H9 (cell line): ENCODE results near the gene METTL23. TPM values are rescaled to one million over a fixed set of nuclear protein-coding genes. Genes with fewer than 3 reads are reported as not detected.

Experiments
- DNase-seq: peaks from one replicate; pipeline ENCODE4 v3.0.0-alpha.2; 2017
- H2AFZ ChIP-seq: one replicate; pipeline ENCODE4 v1.6.1; 2013; ENCODE audit warnings: mild to moderate bottlenecking, low read length, control low read depth, moderate library complexity
- H2AK5ac ChIP-seq: 2 replicates; pipeline ENCODE4 v1.6.1; 2013; ENCODE audit warnings: low read length, control low read depth, mixed read lengths; ENCODE audit not compliant: insufficient read length
- H2BK120ac ChIP-seq: one replicate; pipeline ENCODE4 v1.6.1; 2013; ENCODE audit warnings: low read depth, mild to moderate bottlenecking, low read length, control low read depth, inconsistent platforms; ENCODE audit not compliant: poor library complexity, severe bottlenecking
- H2BK12ac ChIP-seq: 2 replicates; pipeline ENCODE4 v1.6.1; 2013; ENCODE audit warnings: low read length, control low read depth, mixed read lengths, low read depth; ENCODE audit not compliant: insufficient read length
- H2BK15ac ChIP-seq: 2 replicates; pipeline ENCODE4 v1.6.1; 2013; ENCODE audit warnings: low read depth, low read length, control low read depth
- H2BK20ac ChIP-seq: one replicate; pipeline ENCODE4 v1.6.1; 2013; ENCODE audit warnings: low read depth, mild to moderate bottlenecking, low read length, control low read depth, inconsistent platforms; ENCODE audit not compliant: poor library complexity, severe bottlenecking
- H2BK5ac ChIP-seq: 2 replicates; pipeline ENCODE4 v1.6.1; 2013; ENCODE audit warnings: low read length, control low read depth, mixed read lengths; ENCODE audit not compliant: insufficient read length
- H3K14ac ChIP-seq: 2 replicates; pipeline ENCODE4 v1.6.1; 2013; ENCODE audit warnings: low read length, control low read depth; ENCODE audit not compliant: insufficient read depth
- H3K18ac ChIP-seq: 2 replicates; pipeline ENCODE4 v1.6.1; 2013; ENCODE audit warnings: low read depth, mild to moderate bottlenecking, mixed read lengths, low read length, control low read depth; ENCODE audit not compliant: insufficient read length
- H3K23ac ChIP-seq: 2 replicates; pipeline ENCODE4 v1.6.1; 2013; ENCODE audit warnings: low read length, control low read depth, mixed read lengths, low read depth; ENCODE audit not compliant: insufficient read length
- H3K23me2 ChIP-seq: 2 replicates; pipeline ENCODE4 v1.6.1; 2013; ENCODE audit warnings: low read depth, mild to moderate bottlenecking, mixed read lengths, low read length, control low read depth; ENCODE audit not compliant: insufficient read length, poor library complexity, severe bottlenecking
- H3K27ac ChIP-seq: 2 replicates; pipeline ENCODE4 v1.5.1; 2013; ENCODE audit warnings: low read length, control low read depth, mixed read lengths, low read depth; ENCODE audit not compliant: insufficient read length
- H3K27me3 ChIP-seq: 2 replicates; pipeline ENCODE4 v1.6.1; 2013; ENCODE audit warnings: low read length, control low read depth, inconsistent platforms; ENCODE audit not compliant: insufficient read depth
- H3K4ac ChIP-seq: 2 replicates; pipeline ENCODE4 v1.6.1; 2013; ENCODE audit warnings: low read depth, mild to moderate bottlenecking, control low read depth, inconsistent platforms, low read length, moderate library complexity
- H3K4me1 ChIP-seq: 2 replicates; pipeline ENCODE4 v1.6.1; 2013; ENCODE audit warnings: low read length, control low read depth, inconsistent platforms; ENCODE audit not compliant: insufficient read depth
- H3K4me2 ChIP-seq: 2 replicates; pipeline ENCODE4 v1.6.1; 2013; ENCODE audit warnings: low read length, control low read depth, mixed read lengths; ENCODE audit not compliant: insufficient read length, insufficient read depth
- H3K56ac ChIP-seq: 2 replicates; pipeline ENCODE4 v1.6.1; 2013; ENCODE audit warnings: low read depth, mild to moderate bottlenecking, mixed read lengths, low read length, control low read depth; ENCODE audit not compliant: insufficient read length
- H3K79me1 ChIP-seq: 2 replicates; pipeline ENCODE4 v1.6.1; 2013; ENCODE audit warnings: low read depth, mild to moderate bottlenecking, moderate library complexity, low read length, control low read depth, inconsistent platforms; ENCODE audit not compliant: insufficient read depth, poor library complexity, severe bottlenecking
- H3K79me2 ChIP-seq: 2 replicates; pipeline ENCODE4 v1.6.1; 2013; ENCODE audit warnings: low read length, control low read depth, inconsistent platforms; ENCODE audit not compliant: insufficient read depth
- H3K9ac ChIP-seq: 2 replicates; pipeline ENCODE4 v1.6.1; 2013; ENCODE audit warnings: low read length, control low read depth, mixed read lengths; ENCODE audit not compliant: insufficient read length; ENCODE audit errors: extremely low read depth
- H3K9me3 ChIP-seq: one replicate; pipeline ENCODE4 v1.6.1; 2013; ENCODE audit warnings: low read depth, low read length, inconsistent platforms; ENCODE audit not compliant: control insufficient read depth
- H3T11ph ChIP-seq: one replicate; pipeline ENCODE4 v1.6.1; 2013; ENCODE audit warnings: mild to moderate bottlenecking, low read length, control low read depth, inconsistent platforms
- H4K20me1 ChIP-seq: one replicate; pipeline ENCODE4 v1.6.1; 2013; ENCODE audit not compliant: control insufficient read depth, insufficient read length, insufficient read depth
- H4K5ac ChIP-seq: 2 replicates; pipeline ENCODE4 v1.6.1; 2013; ENCODE audit warnings: low read depth, mild to moderate bottlenecking, mixed read lengths, low read length, control low read depth; ENCODE audit not compliant: insufficient read length
- H4K8ac ChIP-seq: replicated peaks from 2 replicates; pipeline ENCODE4 v1.6.1; 2013; ENCODE audit warnings: low read length, control low read depth, mixed read lengths, low read depth; ENCODE audit not compliant: insufficient read length
- H4K91ac ChIP-seq: 2 replicates; pipeline ENCODE4 v1.6.1; 2013; ENCODE audit warnings: low read depth, mild to moderate bottlenecking, moderate library complexity, mixed read lengths, low read length, control low read depth; ENCODE audit not compliant: insufficient read length
- H3K27ac Mint-ChIP-seq, 3 experiments: 2 replicates in 2 of 3; 3 replicates in 1 of 3; pipeline ENCODE4 v1.8.0; 2020 to 2021; ENCODE audit warnings: mixed read lengths in 3 of 3, mild to moderate bottlenecking in 1 of 3, moderate library complexity in 1 of 3
- H3K27me3 Mint-ChIP-seq: 2 replicates; pipeline ENCODE4 v1.8.0; 2021; ENCODE audit warnings: low read depth, mild to moderate bottlenecking, moderate library complexity, mixed read lengths
- H3K36me3 Mint-ChIP-seq, 3 experiments: 2 replicates in 2 of 3; 3 replicates in 1 of 3; pipeline ENCODE4 v1.8.0; 2020 to 2021; ENCODE audit warnings: low read depth in 3 of 3, mixed read lengths in 3 of 3; ENCODE audit not compliant: insufficient read depth in 1 of 3
- H3K4me1 Mint-ChIP-seq, 2 experiments: 2 replicates each; pipeline ENCODE4 v1.8.0; 2020; ENCODE audit warnings: mixed read lengths in 2 of 2
- H3K4me3 Mint-ChIP-seq, 2 experiments: 2 replicates in 1 of 2; 3 replicates in 1 of 2; pipeline ENCODE4 v1.8.0; 2020 to 2021; ENCODE audit warnings: mild to moderate bottlenecking in 2 of 2, mixed read lengths in 2 of 2, moderate library complexity in 1 of 2
- H3K9me3 Mint-ChIP-seq, 2 experiments: 2 replicates in 1 of 2; 3 replicates in 1 of 2; pipeline ENCODE4 v1.8.0; 2020; ENCODE audit warnings: mild to moderate bottlenecking in 2 of 2, mixed read lengths in 2 of 2, moderate library complexity in 1 of 2
- CTCF ChIP-seq: fragments of 200-600 bp; sonication (generic); conservative IDR thresholded peaks from 3 replicates; pipeline ENCODE4 v1.8.0; 2021; ENCODE audit warnings: antibody characterized with exemption, mild to moderate bottlenecking
- WGBS: extraction: QIAGEN DNeasy Blood & Tissue Kit; methylation state at CpG from one replicate; pipeline ENCODE4 v1.1.7; 2013; ENCODE audit warnings: missing lambda C conversion rate, low lambda C conversion rate, mixed read lengths; ENCODE audit not compliant: insufficient read length; ENCODE audit errors: extremely low coverage; 5-methylcytosine and 5-hydroxymethylcytosine counted together
- total RNA-seq: library from RNA; stranded (reverse); gene quantifications from 2 replicates; pipeline ENCODE4 v1.2.1, GENCODE V29; 2021

The METTL23 gene
- total RNA-seq, 1 experiment from 2014 or later: 29.9 TPM

DNA sequence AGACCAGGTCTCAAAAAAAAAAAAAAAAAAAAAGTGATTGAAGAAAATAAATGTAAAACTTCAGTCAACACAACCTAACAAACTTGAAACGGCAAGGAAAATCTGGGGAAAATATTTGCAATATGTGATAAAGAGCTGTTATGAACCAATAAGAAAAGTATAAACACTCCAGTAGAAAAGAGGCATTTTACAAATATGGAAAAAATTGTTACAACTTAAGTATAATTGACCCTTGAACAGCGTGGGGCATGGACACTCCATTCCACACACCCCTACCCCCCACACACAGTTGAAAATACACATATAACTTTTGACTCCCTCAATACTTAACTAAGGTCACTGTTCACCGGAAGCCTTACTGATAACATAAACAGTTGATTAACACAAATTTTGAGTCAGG is 31.9 kb downstream of the METTL23 start:
- no peaks in the 10 kb centered on the region for H3K79me2 ChIP-seq
- H2AFZ ChIP-seq: no peak overlapping the region
- Mint-ChIP-seq H3K36me3 (peaks cover 16 to 35% (median 22%) of the 10 kb centered on the region in 3 experiments), H3K27me3 (no peaks in the 10 kb centered on the region), H3K9me3 (no peaks in the 10 kb centered on the region; a peak in 1 of 5 replicates), H3K27ac (no peak overlapping the region), H3K4me3 (no peak overlapping the region), H3K4me1 (peaks cover 0 to 6% of the 10 kb centered on the region in 2 experiments; a peak in 3 of 4 replicates)
- no peak overlapping the region for H3K4ac ChIP-seq
- H2BK5ac ChIP-seq: no peak overlapping the region
- H3K27ac ChIP-seq: no peak overlapping the region
- no peak overlapping the region for H3K23ac ChIP-seq
- WGBS: no CpG with 5 or more reads among the region's 3 CpGs
- no peak overlapping the region for H2BK20ac ChIP-seq
- no peak overlapping the region for H3K4me2 ChIP-seq
- H4K20me1 ChIP-seq: no peaks in the 10 kb centered on the region
- no peak overlapping the region for H2AK5ac ChIP-seq
- no peak overlapping the region for H2BK12ac ChIP-seq
- H3K27me3 ChIP-seq: no peaks in the 10 kb centered on the region
- H3T11ph ChIP-seq: no peak overlapping the region
- H2BK120ac ChIP-seq: no peak overlapping the region
- DNase-seq: no peak
- no peak overlapping the region for H4K8ac ChIP-seq
- TF ChIP-seq CTCF: no peak
- H2BK15ac ChIP-seq: no peak overlapping the region
- H3K9ac ChIP-seq: no peak overlapping the region
- no peaks in the 10 kb centered on the region for H3K4me1 ChIP-seq
- no peak overlapping the region for H4K91ac ChIP-seq
- H3K79me1 ChIP-seq: no peaks in the 10 kb centered on the region
- no peak overlapping the region for H3K56ac ChIP-seq
- H3K18ac ChIP-seq: no peak overlapping the region
- no peak overlapping the region for H3K14ac ChIP-seq
- no peak overlapping the region for H4K5ac ChIP-seq
- no peaks in the 10 kb centered on the region for H3K23me2 ChIP-seq
- H3K9me3 ChIP-seq: no peaks in the 10 kb centered on the region
